Heart left ventricle (tissue), 13 donors: ENCODE measurements around the gene CCNB1.

Experiments
- POLR2A ChIP-seq, 2 donors: fragments of 450-650 bp; IDR thresholded peaks; one replicate each; pipeline ENCODE4 v1.6.1; 2017; ENCODE audit warnings: antibody characterized with exemption in 2 of 2, mild to moderate bottlenecking in 2 of 2, moderate library complexity in 2 of 2
- TF ChIP-seq, protein P1 (sequence below), 12 donors: fragments of 200-600 bp; sonication (generic) in 4 of 12; IDR thresholded peaks; one replicate each; pipeline versions ENCODE4 v1.5.0 to v1.8.0; 2018 to 2022; ENCODE audit warnings: antibody characterized with exemption in 12 of 12, mild to moderate bottlenecking in 5 of 12
- donor health status: ischemic (EF 13 %, LVEDD 7.1; RV severe dilation, severe dysfunction).
- donor health status: DM: no; HTN: yes; CAD: no.
- donor health status: DM: no; HTN: no; CAD: no.
- donor health status: ischemic (EF 25% LVEDD 6.9; RV normal size, moderate dysfunction).
- donor health status: ischemic (EF 25% LVEDD 5.7; RV mildly dilated, moderate dysfunction).
- donor health status: ischemic (EF 35%, LVEDD 5.7; RV mildly dilated, moderate dysfunction).
- donor health status: nonischemic (EF 11% LVEDD 7.7; RV severe dilation, severe dysfunction).
- donor health status: DM: yes; HTN: yes; CAD: no.
- donor health status: PGD.
- donor health status: ischemic (EF 29% LVEDD 5.4; RV normal size, mild dysfunction).
- donor health status: nonischemic (EF 23%, LVEDD 6.1; RV moderate dilation, normal function).

DNA sequence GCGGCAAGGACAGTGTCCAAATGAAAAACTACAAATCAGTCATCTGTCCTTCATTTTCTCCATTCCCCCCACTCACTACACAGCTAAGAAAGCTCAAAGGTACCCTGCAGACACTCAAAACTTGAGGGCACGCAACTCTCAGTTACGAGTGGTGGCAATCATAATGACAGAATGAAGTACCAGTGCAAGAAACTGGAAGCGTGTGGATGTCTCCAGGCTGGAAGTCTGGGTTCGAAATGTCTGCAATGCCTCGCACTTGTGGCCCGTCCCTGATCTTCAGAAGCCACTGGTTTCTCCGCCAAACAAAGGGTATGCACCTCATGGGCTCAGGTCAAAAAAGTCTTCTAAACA lies 21.8 kb downstream of the CCNB1 start:
- TF ChIP-seq, protein P1, sequence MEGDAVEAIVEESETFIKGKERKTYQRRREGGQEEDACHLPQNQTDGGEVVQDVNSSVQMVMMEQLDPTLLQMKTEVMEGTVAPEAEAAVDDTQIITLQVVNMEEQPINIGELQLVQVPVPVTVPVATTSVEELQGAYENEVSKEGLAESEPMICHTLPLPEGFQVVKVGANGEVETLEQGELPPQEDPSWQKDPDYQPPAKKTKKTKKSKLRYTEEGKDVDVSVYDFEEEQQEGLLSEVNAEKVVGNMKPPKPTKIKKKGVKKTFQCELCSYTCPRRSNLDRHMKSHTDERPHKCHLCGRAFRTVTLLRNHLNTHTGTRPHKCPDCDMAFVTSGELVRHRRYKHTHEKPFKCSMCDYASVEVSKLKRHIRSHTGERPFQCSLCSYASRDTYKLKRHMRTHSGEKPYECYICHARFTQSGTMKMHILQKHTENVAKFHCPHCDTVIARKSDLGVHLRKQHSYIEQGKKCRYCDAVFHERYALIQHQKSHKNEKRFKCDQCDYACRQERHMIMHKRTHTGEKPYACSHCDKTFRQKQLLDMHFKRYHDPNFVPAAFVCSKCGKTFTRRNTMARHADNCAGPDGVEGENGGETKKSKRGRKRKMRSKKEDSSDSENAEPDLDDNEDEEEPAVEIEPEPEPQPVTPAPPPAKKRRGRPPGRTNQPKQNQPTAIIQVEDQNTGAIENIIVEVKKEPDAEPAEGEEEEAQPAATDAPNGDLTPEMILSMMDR (IDR thresholded peaks at IDR 0.05): no peak
- TF ChIP-seq POLR2A (IDR thresholded peaks at IDR 0.05): no peak
